K562 (cell line): ENCODE measurements around the gene ABHD4. TPM values are rescaled to one million over a fixed set of nuclear protein-coding genes. Genes with fewer than 3 reads are reported as not detected.

Source experiments
- ATAC-seq: fragments of 200-7000 bp; cut with Tn5 transposase; 3 replicates; pipeline ENCODE4 v1.9.1; 2020; ENCODE audit warnings: moderate library complexity
- BruUV-seq: library from RNA; stranded (reverse); fragments of 400-500 nt; replicated peaks from 2 replicates; lab custom pipeline; 2021; lab: Mats Ljungman, UMichigan
- CTCF ChIA-PET: fragments of 300-600 bp; formaldehyde crosslinking; extraction: SDS; loops from one replicate; lab custom pipeline; 2021; ENCODE audit warnings: low intra/inter-chr PET ratio; lab: Yijun Ruan, JAX
- POLR2A ChIA-PET: fragments of 300-600, 350-650 bp; sonication (Branson Sonifier 250); formaldehyde crosslinking; extraction: SDS; loops from one replicate; lab custom pipeline; 2021; ENCODE audit warnings: antibody characterized with exemption, inconsistent platforms; lab: Yijun Ruan, JAX
- DNase-seq, 4 experiments: peaks; one replicate each; pipeline versions ENCODE4 v3.0.0 to v3.0.0-alpha.2; 2011 to 2018; ENCODE audit warnings: low spot score in 3 of 4, mixed read lengths in 3 of 4; ENCODE audit errors: extremely low read depth in 1 of 4
- FAIRE-seq: peaks from 2 replicates; lab custom pipeline; 2011; peaks lifted over from hg19 to GRCh38; lab: Jason Lieb, UNC
- H2AFZ ChIP-seq: 2 replicates; pipeline ENCODE4 v1.6.0; 2011; ENCODE audit warnings: low read depth, low read length, control low read depth, inconsistent platforms
- H3K27ac ChIP-seq: fragments of 200-600 bp; 3 replicates; pipeline ENCODE4 v1.8.0; 2011; ENCODE audit warnings: low read depth, mild to moderate bottlenecking, control low read depth, inconsistent platforms, low read length, moderate library complexity, mixed read lengths; ENCODE audit errors: extremely low read depth
- H3K27me3 ChIP-seq, 2 experiments: fragments of 300-600 bp in 1 of 2; 2 replicates in 1 of 2; 3 replicates in 1 of 2; pipeline versions ENCODE4 v1.6.0 to v1.8.0; 2011; ENCODE audit warnings: inconsistent platforms in 2 of 2, low read length in 2 of 2, mild to moderate bottlenecking in 1 of 2, mixed read lengths in 1 of 2, moderate library complexity in 1 of 2; ENCODE audit not compliant: control insufficient read depth in 2 of 2, insufficient read depth in 2 of 2
- H3K36me3 ChIP-seq: fragments of 300-600 bp; 3 replicates; pipeline ENCODE4 v1.8.0; 2011; ENCODE audit warnings: mild to moderate bottlenecking, low read length, inconsistent platforms; ENCODE audit not compliant: control insufficient read depth, insufficient read depth
- H3K4me1 ChIP-seq, 2 experiments: fragments of 200-600 bp in 1 of 2; replicated peaks in 1 of 2; 2 replicates in 1 of 2; 3 replicates in 1 of 2; pipeline versions ENCODE4 v1.5.1 to v1.8.0; 2011; ENCODE audit warnings: inconsistent platforms in 2 of 2, low read length in 2 of 2, mild to moderate bottlenecking in 1 of 2, mixed read lengths in 1 of 2, moderate library complexity in 1 of 2; ENCODE audit not compliant: control insufficient read depth in 2 of 2, insufficient read depth in 2 of 2
- H3K4me2 ChIP-seq: 2 replicates; pipeline ENCODE4 v1.6.1; 2011; ENCODE audit warnings: low read length, control low read depth, inconsistent platforms, mixed read lengths; ENCODE audit not compliant: insufficient read depth
- H3K4me3 ChIP-seq: fragments of 200-600 bp; sonication (generic), shearing (Covaris generic); 2 replicates; pipeline ENCODE4 v1.5.1; 2016; ENCODE audit warnings: control low read depth, inconsistent platforms
- H3K79me2 ChIP-seq: fragments of 200-600 bp; 3 replicates; pipeline ENCODE4 v1.8.0; 2011; ENCODE audit warnings: low read length, inconsistent platforms; ENCODE audit not compliant: control insufficient read depth, insufficient read depth
- H3K9ac ChIP-seq, 2 experiments: 2 replicates each; pipeline versions ENCODE4 v1.6.0 to v1.6.1; 2011; ENCODE audit warnings: low read depth in 2 of 2, low read length in 2 of 2, control low read depth in 1 of 2, inconsistent platforms in 1 of 2, mild to moderate bottlenecking in 1 of 2, mixed read lengths in 1 of 2; ENCODE audit not compliant: insufficient read depth in 1 of 2
- H3K9me1 ChIP-seq: one replicate; pipeline ENCODE4 v1.6.0; 2011; ENCODE audit warnings: inconsistent platforms, mild to moderate bottlenecking, low read length, moderate library complexity; ENCODE audit not compliant: control insufficient read depth, insufficient read depth
- H3K9me3 ChIP-seq: replicated peaks from 2 replicates; pipeline ENCODE4 v1.5.1; 2011; ENCODE audit warnings: low read depth, low read length, inconsistent platforms; ENCODE audit not compliant: control insufficient read depth, insufficient read depth
- H4K20me1 ChIP-seq: replicated peaks from 2 replicates; pipeline ENCODE4 v1.6.1; 2011; ENCODE audit warnings: low read length, inconsistent platforms, mixed read lengths; ENCODE audit not compliant: control insufficient read depth, insufficient read depth
- HMG20B ChIP-seq: fragments of 250-450 bp; sonication (Bioruptor Pico); IDR thresholded peaks from 2 replicates; pipeline ENCODE4 v1.5.0; 2021; ENCODE audit warnings: mild to moderate bottlenecking
- MAZ ChIP-seq, 2 experiments: fragments of 450-650 bp in 1 of 2; sonication (generic) in 1 of 2; formaldehyde crosslinking; IDR thresholded peaks in 1 of 2; conservative IDR thresholded peaks in 1 of 2; 2 replicates each; pipeline versions ENCODE4 v1.4.0 to v1.5.0; 2020; ENCODE audit warnings: mild to moderate bottlenecking in 1 of 2, missing genetic modification reagents in 1 of 2
- PCBP1 ChIP-seq: fragments of 200-400 bp; formaldehyde crosslinking; IDR thresholded peaks from 2 replicates; pipeline ENCODE4 v1.6.1; 2018; ENCODE audit warnings: mild to moderate bottlenecking, low read depth, low read length; ENCODE audit not compliant: poor library complexity, severe bottlenecking
- SLC30A9 ChIP-seq: fragments of 250-450 bp; sonication (Bioruptor Pico); IDR thresholded peaks from 2 replicates; pipeline ENCODE4 v1.8.0; 2022; ENCODE audit warnings: mild to moderate bottlenecking, moderate library complexity
- ZNF79 ChIP-seq: fragments of 250-450 bp; sonication (Bioruptor Pico); IDR thresholded peaks from 2 replicates; pipeline ENCODE4 v1.4.0; 2020; ENCODE audit warnings: low read depth, mild to moderate bottlenecking, moderate library complexity
- WGBS: fragments of 100-300 bp; shearing (Covaris generic); methylation state at CpG from one replicate; pipeline ENCODE4 v1.1.6; 2016; ENCODE audit warnings: low coverage, mixed read lengths; ENCODE audit not compliant: insufficient coverage; ENCODE audit errors: missing lambda C conversion rate; 5-methylcytosine and 5-hydroxymethylcytosine counted together
- in situ Hi-C: fragments of 300-500 bp; cut with MboI; formaldehyde crosslinking; loops from 4 replicates; pipeline ENCODE4 v1.15.0; 2018; ENCODE audit warnings: inconsistent platforms, mixed read lengths
- intact Hi-C: fragments of 100-400 bp; cut with micrococcal nuclease; formaldehyde crosslinking; loops from 2 replicates; pipeline ENCODE4 v1.14.2; 2022
- polyA plus RNA-seq, 8 experiments: library from polyadenylated mRNA; depleted of rRNA in 4 of 8; stranded (reverse) in 5 of 8; unstranded in 3 of 8; fragments of >200 nt; fragmentation: Nextera tagmentation in 2 of 8; fragmentation: Illumina TruSeq in 1 of 8; extraction: Ambion mirVana in 2 of 8; extraction: Trizol in 1 of 8; gene quantifications; 2 replicates each; pipeline versions ENCODE4 v1.2.1 to v1.2.3, GENCODE V29; 2011 to 2014; ENCODE audit warnings: inconsistent platforms in 1 of 8, missing spikeins in 1 of 8
- total RNA-seq, 7 experiments: library from RNA; depleted of rRNA in 6 of 7; stranded (reverse); fragments of >200 nt in 6 of 7; fragmentation: Illumina TruSeq in 2 of 7; extraction: Trizol in 2 of 7; gene quantifications; 2 replicates each; pipeline versions ENCODE4 v1.2.1 to v1.2.3, GENCODE V29; 2011 to 2021; ENCODE audit warnings: low replicate concordance in 1 of 7
- TF ChIP-seq, protein P1 (sequence below): sonication (generic); formaldehyde crosslinking; IDR thresholded peaks from 2 replicates; pipeline ENCODE4 v1.8.1; 2023; ENCODE audit warnings: mild to moderate bottlenecking, missing genetic modification reagents
- TF ChIP-seq, protein P2 (sequence below): fragments of 250-450 bp; sonication (Bioruptor Pico); IDR thresholded peaks from 2 replicates; pipeline ENCODE4 v1.8.0; 2022; ENCODE audit warnings: moderate library complexity, mild to moderate bottlenecking, inconsistent platforms

ABHD4 gene
- total and polyA plus RNA-seq, 9 of the 15 experiments (the other 6 are each of a cell fraction or from before 2014, with no cell fraction given): 3.6 to 12.0 (median 7.2) TPM

DNA sequence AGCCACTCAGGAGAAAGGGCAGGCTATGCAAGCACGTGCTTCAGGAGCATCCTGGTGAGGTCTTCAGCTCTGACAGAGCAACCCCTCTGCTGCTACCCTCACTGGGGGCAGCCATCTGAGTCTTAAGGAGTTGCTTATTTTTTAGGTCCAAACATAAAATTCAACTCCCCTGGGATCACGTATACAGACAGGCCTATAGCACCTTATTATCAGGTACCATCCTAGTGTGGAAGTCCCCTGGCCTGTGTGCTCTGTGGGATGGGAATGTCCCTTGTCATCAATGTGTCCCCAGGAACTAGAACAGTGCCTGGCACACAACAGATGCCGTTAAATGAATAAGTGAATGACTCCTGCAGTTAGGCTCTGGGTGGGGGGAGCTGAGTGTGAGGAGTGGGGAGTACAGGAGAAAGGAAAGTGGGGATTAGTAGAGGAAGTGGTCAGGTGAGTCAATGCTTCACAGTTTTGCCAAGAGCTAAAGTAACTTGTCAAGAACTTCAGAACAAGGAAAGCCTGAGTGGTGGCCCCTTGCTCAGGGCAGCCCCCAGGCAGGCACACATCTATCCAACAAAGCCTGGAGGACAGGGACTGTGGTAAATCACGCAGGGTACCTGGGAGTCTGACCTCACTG, 42.6 kb upstream of the ABHD4 start:
- H3K27me3 ChIP-seq: no peaks in the 10 kb centered on the region
- no peak for FAIRE-seq

More for the DNA sequence above, 42.6 kb upstream of the ABHD4 start:
- in situ Hi-C loops: loop anchor here (10.0 kb wide), 1 partner anchor 171 kb away; no protein-coding TSS in a partner anchor
- WGBS: 87% methylated on average over 4 of the region's 4 CpGs
- H3K4me1 ChIP-seq: peaks cover 22 to 29% of the 10 kb centered on the region in 2 experiments
- H3K79me2 ChIP-seq: no peaks in the 10 kb centered on the region
- H4K20me1 ChIP-seq: no peaks in the 10 kb centered on the region
- TF ChIP-seq SLC30A9 (CRISPR knock-in tag) (no peak), ZNF79 (CRISPR knock-in tag) (no peak), PCBP1 (no peak), HMG20B (CRISPR knock-in tag) (no peak), MAZ (CRISPR knock-in tag; conservative IDR thresholded peaks at IDR 0.05 in 1 of 2, IDR thresholded peaks at IDR 0.05 in 1 of 2) (no peak)
- TF ChIP-seq, protein P1, sequence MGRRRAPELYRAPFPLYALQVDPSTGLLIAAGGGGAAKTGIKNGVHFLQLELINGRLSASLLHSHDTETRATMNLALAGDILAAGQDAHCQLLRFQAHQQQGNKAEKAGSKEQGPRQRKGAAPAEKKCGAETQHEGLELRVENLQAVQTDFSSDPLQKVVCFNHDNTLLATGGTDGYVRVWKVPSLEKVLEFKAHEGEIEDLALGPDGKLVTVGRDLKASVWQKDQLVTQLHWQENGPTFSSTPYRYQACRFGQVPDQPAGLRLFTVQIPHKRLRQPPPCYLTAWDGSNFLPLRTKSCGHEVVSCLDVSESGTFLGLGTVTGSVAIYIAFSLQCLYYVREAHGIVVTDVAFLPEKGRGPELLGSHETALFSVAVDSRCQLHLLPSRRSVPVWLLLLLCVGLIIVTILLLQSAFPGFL (CRISPR knock-in tag): no peak
- TF ChIP-seq, protein P2, sequence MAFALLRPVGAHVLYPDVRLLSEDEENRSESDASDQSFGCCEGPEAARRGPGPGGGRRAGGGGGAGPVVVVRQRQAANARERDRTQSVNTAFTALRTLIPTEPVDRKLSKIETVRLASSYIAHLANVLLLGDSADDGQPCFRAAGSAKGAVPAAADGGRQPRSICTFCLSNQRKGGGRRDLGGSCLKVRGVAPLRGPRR (CRISPR knock-in tag): no peak
- TF ChIP-seq, all 486 proteins: peak for 0
- no peak for DNase-seq
- H3K4me2 ChIP-seq: no peak overlapping the region
- H3K36me3 ChIP-seq: no peaks in the 10 kb centered on the region
- CTCF ChIA-PET: interaction anchor here (1.2 to 4.6 kb wide), 3 partner anchors 86 to 297 kb away, joined by 3 to 58 read pairs (median 53); no protein-coding TSS in a partner anchor
- no TSS peak for BruUV-seq
- ATAC-seq: no peak
- no peak overlapping the region for H3K9ac ChIP-seq
- peak overlapping the region; percentile 97; the same call in 1 of the 2 replicates for H2AFZ ChIP-seq
- no peaks in the 10 kb centered on the region for H3K9me1 ChIP-seq
- 0 out of 3 replicates have a peak overlapping the region, but pooled peaks have one; percentile 22 for H3K27ac ChIP-seq
- no peak overlapping the region for H3K4me3 ChIP-seq
- POLR2A ChIA-PET: interaction anchor here (0.6 to 1.0 kb wide), 4 partner anchors 10 to 329 kb away, joined by 3 to 4 read pairs (median 4); no protein-coding TSS in a partner anchor
- H3K9me3 ChIP-seq: no peaks in the 10 kb centered on the region
- intact Hi-C loops: loop anchor here (2.0 to 10.0 kb wide), 3 partner anchors 89 to 297 kb away; partner anchors contain the start of gene OR6J1
